Measurements from ENCODE around the gene ZG16B.

Gene ZG16B

GRCh38 chr16:2871926-2872325 is 41.8 kb downstream of the ZG16B start:
- H3K4me1 ChIP-seq: peaks cover 0 to 16% (median 6%) of the 10 kb centered on the region in 4 donors
- no peaks in the 10 kb centered on the region for H3K27me3 ChIP-seq
- H3K27ac ChIP-seq: no peak overlapping the region
- H3K4me3 ChIP-seq: no peak overlapping the region
- no peaks in the 10 kb centered on the region for H3K36me3 ChIP-seq
- no peak for TF ChIP-seq CTCF (IDR thresholded peaks at IDR 0.05)
- no peak for DNase-seq
- intact Hi-C loops (cut with DNase I; ENCODE audit: low total_unique reads): no loop called here
- no peaks in the 10 kb centered on the region for H3K9me3 ChIP-seq

GRCh38 chr16:2874032-2874911 is 44.2 kb downstream of the ZG16B start:
- intact Hi-C loops (cut with DNase I; ENCODE audit: low total_unique reads): loop anchor here (2.0 kb wide), 1 partner anchor 45 kb away; no protein-coding TSS in a partner anchor
- H3K4me3 ChIP-seq: no peak overlapping the region
- peaks cover 0 to 7% (median 2%) of the 10 kb centered on the region in 4 donors for H3K4me1 ChIP-seq
- DNase-seq: peak in 1 of 2 donors; percentile 56
- no peaks in the 10 kb centered on the region for H3K9me3 ChIP-seq
- TF ChIP-seq CTCF (IDR thresholded peaks at IDR 0.05): no peak
- no peaks in the 10 kb centered on the region for H3K27me3 ChIP-seq
- H3K27ac ChIP-seq: no peak overlapping the region
- no peaks in the 10 kb centered on the region for H3K36me3 ChIP-seq

GRCh38 chr16:2874912-2875362 is 44.8 kb downstream of the ZG16B start:
- H3K9me3 ChIP-seq: no peaks in the 10 kb centered on the region
- H3K27me3 ChIP-seq: no peaks in the 10 kb centered on the region
- TF ChIP-seq CTCF (IDR thresholded peaks at IDR 0.05): peak; percentile 93 to 97
- H3K27ac ChIP-seq: no peak overlapping the region
- H3K36me3 ChIP-seq: no peaks in the 10 kb centered on the region
- DNase-seq: peak; percentile 70 to 84
- H3K4me1 ChIP-seq: peaks cover 0 to 7% (median 2%) of the 10 kb centered on the region in 4 donors
- intact Hi-C loops (cut with DNase I; ENCODE audit: low total_unique reads): loop anchor here (2.0 kb wide), 1 partner anchor 44 kb away; no protein-coding TSS in a partner anchor
- no peak overlapping the region for H3K4me3 ChIP-seq

DNA sequence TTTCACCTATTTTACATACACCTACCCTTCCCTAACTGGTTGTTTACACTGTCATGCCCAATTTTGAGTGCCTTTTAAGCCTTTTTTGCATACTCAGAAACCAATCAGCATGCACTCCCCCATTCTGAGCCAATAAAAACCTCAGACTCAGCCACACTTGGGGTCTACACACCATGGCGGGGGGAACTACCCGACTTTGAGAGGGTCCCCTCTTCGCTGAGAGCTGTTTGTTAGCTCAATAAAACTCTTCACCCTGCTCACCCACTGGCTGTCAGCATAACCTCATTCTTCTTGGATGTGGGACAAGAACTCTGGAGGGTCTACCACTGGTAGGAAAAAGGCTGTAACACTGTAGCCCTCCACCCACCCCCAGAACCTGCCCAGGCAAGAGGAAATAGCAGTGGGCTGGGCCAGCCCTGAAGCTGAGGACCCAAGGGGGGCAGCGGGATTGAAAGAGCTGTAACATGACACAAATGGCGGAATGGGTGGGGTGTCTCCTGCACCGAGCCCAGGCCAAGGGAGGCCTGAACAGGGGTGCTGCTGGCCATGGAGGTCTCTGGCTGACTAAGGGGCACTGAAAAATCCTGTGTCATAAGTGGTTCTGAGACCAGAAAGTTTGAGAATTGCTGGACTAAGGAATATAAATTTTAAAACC is 49.9 kb downstream of the ZG16B start:
- no peak overlapping the region for H3K4me3 ChIP-seq
- no peak for TF ChIP-seq CTCF (IDR thresholded peaks at IDR 0.05)
- no peaks in the 10 kb centered on the region for H3K9me3 ChIP-seq
- peaks cover 0 to 17% (median 9%) of the 10 kb centered on the region in 4 donors for H3K4me1 ChIP-seq
- intact Hi-C loops (cut with DNase I; ENCODE audit: low total_unique reads): no loop called here
- no peaks in the 10 kb centered on the region for H3K36me3 ChIP-seq
- DNase-seq: peak in 1 of 2 donors; percentile 58
- H3K27ac ChIP-seq: no peak overlapping the region
- H3K27me3 ChIP-seq: no peaks in the 10 kb centered on the region
